Measurements from ENCODE around the gene TAS2R14.

DNA sequence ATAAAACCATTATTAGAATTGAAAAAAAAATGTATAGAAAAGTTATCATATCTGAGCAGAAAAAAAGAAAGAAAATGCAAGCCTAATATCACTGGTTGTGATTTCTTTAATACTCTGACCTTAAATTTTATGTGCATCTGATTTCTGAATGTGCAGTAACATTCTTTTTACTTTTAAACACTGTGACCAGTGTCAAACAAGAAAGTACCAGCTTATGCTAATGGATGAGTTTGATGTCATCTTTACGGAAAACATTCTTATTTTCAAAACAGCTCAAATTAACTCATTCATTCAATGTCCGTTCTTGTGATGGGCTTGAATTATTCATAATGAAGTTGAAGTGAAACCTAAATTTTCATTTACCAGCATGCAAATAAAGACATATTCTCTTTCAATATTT lies 47.7 kb upstream of the TAS2R14 start, which contains the start of gene TAS2R50:
- TF ChIP-seq POLR2A (IDR thresholded peaks at IDR 0.05), result no peak
- TF ChIP-seq, protein P1, sequence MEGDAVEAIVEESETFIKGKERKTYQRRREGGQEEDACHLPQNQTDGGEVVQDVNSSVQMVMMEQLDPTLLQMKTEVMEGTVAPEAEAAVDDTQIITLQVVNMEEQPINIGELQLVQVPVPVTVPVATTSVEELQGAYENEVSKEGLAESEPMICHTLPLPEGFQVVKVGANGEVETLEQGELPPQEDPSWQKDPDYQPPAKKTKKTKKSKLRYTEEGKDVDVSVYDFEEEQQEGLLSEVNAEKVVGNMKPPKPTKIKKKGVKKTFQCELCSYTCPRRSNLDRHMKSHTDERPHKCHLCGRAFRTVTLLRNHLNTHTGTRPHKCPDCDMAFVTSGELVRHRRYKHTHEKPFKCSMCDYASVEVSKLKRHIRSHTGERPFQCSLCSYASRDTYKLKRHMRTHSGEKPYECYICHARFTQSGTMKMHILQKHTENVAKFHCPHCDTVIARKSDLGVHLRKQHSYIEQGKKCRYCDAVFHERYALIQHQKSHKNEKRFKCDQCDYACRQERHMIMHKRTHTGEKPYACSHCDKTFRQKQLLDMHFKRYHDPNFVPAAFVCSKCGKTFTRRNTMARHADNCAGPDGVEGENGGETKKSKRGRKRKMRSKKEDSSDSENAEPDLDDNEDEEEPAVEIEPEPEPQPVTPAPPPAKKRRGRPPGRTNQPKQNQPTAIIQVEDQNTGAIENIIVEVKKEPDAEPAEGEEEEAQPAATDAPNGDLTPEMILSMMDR (IDR thresholded peaks at IDR 0.05 in 8 of 11, conservative IDR thresholded peaks at IDR 0.05 in 3 of 11), result no peak
